ENCODE data around the gene MGAT4B.
"Not testable (repeated sequence)": the region's sequence is repeated elsewhere in the genome, so short reads cannot be mapped to it uniquely, and the experiment has no call there.

Gene MGAT4B

GRCh38 chr5:179789278-179789677 is 17.4 kb downstream of the MGAT4B start:
- not testable (repeated sequence) for H3K9ac ChIP-seq (ENCODE audit: low read length); H3K4me1 ChIP-seq (ENCODE audit: control insufficient read depth, insufficient read depth, low read length); H3K36me3 ChIP-seq (ENCODE audit: control insufficient read depth, insufficient read depth, low read length, severe bottlenecking); H3K4me3 ChIP-seq (ENCODE audit: low read length); H3K9me3 ChIP-seq (ENCODE audit: control insufficient read depth, low read length); DNase-seq (ENCODE audit: low read depth); H3K27me3 ChIP-seq (replicated peaks; ENCODE audit: control insufficient read depth, insufficient read depth, low read length)

DNA sequence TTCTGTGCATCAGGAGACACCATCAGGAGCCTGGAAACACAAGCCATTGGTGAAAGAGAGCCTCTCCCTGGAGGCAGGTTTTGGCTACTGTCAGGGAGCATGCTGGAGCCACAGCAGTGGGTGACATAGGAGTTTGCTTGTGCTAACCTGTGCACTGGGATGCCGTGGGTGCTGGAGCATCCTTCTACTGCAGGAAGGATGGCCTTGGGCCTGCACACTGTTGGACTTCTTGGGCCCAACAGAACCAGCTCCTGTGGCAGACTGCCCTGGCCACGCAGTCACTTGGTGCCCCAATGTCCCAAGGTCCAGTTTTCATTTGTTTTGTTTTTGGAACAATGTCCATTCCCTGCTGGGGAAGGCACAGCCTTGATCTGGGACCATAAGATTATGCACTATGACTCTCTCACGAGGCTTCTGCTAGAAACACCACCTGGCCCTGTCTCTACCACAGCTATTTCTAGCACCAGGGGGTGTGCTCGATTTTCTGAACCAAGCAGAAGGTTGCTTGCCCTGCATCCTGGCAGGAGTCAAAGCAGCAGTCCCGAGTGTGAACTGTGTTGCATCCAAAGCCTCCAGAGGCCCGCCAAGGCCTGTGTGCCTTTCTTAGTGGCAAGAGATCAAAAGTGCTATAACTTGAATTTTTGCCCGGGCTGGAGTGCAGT is 18.3 kb downstream of the MGAT4B start:
- Histone ChIP-seq H3K4me1 (ENCODE audit: control insufficient read depth, insufficient read depth, low read length) (no peaks in the 10 kb centered on the region), H3K27me3 (replicated peaks; ENCODE audit: control insufficient read depth, insufficient read depth, low read length) (no peaks in the 10 kb centered on the region), H3K4me3 (ENCODE audit: low read length) (no peak overlapping the region), H3K36me3 (ENCODE audit: control insufficient read depth, insufficient read depth, low read length, severe bottlenecking) (no peaks in the 10 kb centered on the region), H3K9me3 (ENCODE audit: control insufficient read depth, low read length) (no peaks in the 10 kb centered on the region), H3K9ac (ENCODE audit: low read length) (no peak overlapping the region)
- no peak for DNase-seq (ENCODE audit: low read depth)

- no peaks in the 10 kb centered on the region for H3K4me1 ChIP-seq (ENCODE audit: control insufficient read depth, insufficient read depth, low read length)
- no peak overlapping the region for H3K9ac ChIP-seq (ENCODE audit: low read length)
- no peak overlapping the region for H3K4me3 ChIP-seq (ENCODE audit: low read length)
- no peaks in the 10 kb centered on the region for H3K27me3 ChIP-seq (replicated peaks; ENCODE audit: control insufficient read depth, insufficient read depth, low read length)
- DNase-seq (ENCODE audit: low read depth) = no peak
- H3K36me3 ChIP-seq (ENCODE audit: control insufficient read depth, insufficient read depth, low read length, severe bottlenecking) = no peaks in the 10 kb centered on the region
- H3K9me3 ChIP-seq (ENCODE audit: control insufficient read depth, low read length) = no peaks in the 10 kb centered on the region
Measured at GRCh38 chr5:179786861-179787260, 19.8 kb downstream of the MGAT4B start.

DNA sequence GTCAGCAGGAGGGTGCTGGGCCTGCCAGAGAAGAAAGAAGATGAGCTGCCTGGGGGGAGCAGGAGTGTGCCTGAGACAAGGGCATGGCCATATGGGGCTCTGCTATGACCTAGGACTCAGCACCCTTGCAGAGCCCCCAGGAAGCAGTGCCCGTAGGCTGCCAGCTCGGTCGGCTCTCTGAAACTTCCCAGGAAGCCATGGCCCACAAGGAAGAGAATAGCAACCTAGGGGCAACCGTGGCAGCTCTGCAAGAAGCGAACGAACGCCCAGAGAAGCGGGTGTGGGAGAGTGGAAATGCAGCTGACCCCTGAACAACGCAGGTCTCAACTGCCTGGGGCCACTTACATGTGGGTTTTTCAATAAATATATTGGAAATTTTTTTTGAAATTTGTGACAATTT is 23.5 kb downstream of the MGAT4B start:
- H3K9ac ChIP-seq (ENCODE audit: low read length) = no peak overlapping the region
- H3K9me3 ChIP-seq (ENCODE audit: control insufficient read depth, low read length) = no peaks in the 10 kb centered on the region
- DNase-seq (ENCODE audit: low read depth) = no peak
- H3K4me1 ChIP-seq (ENCODE audit: control insufficient read depth, insufficient read depth, low read length) = no peaks in the 10 kb centered on the region
- peaks cover 8% of the 10 kb centered on the region for H3K36me3 ChIP-seq (ENCODE audit: control insufficient read depth, insufficient read depth, low read length, severe bottlenecking)
- H3K27me3 ChIP-seq (replicated peaks; ENCODE audit: control insufficient read depth, insufficient read depth, low read length) = no peaks in the 10 kb centered on the region
- H3K4me3 ChIP-seq (ENCODE audit: low read length) = no peak overlapping the region

GRCh38 chr5:179781846-179782245 is 24.8 kb downstream of the MGAT4B start:
- H3K36me3 ChIP-seq (ENCODE audit: control insufficient read depth, insufficient read depth, low read length, severe bottlenecking) = peaks cover 20% of the 10 kb centered on the region
- H3K9me3 ChIP-seq (ENCODE audit: control insufficient read depth, low read length) = no peaks in the 10 kb centered on the region
- H3K9ac ChIP-seq (ENCODE audit: low read length) = no peak overlapping the region
- H3K4me1 ChIP-seq (ENCODE audit: control insufficient read depth, insufficient read depth, low read length) = no peaks in the 10 kb centered on the region
- DNase-seq (ENCODE audit: low read depth) = no peak
- H3K27me3 ChIP-seq (replicated peaks; ENCODE audit: control insufficient read depth, insufficient read depth, low read length) = no peaks in the 10 kb centered on the region
- H3K4me3 ChIP-seq (ENCODE audit: low read length) = no peak overlapping the region

DNA sequence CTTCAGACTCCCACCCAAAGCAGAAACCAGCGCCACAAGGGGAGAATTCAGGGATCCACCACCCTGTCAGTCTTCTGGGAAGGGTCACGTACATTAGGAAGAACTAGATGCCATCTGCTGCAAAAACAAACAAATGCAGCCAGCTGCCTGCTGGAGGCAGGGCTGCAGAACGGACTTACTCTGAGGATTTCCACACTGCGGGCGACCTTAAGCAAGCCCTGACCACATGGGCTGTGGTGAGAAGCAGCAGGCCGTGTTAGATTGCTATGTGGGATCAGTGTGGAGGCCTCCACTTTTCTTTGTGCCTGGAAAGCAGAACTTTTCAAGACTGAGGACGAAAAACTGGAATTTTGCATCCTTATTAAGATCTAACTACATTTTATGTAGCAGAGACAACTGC is 26.3 kb downstream of the MGAT4B start:
- no peak overlapping the region for H3K9ac ChIP-seq (ENCODE audit: low read length)
- no peaks in the 10 kb centered on the region for H3K27me3 ChIP-seq (replicated peaks; ENCODE audit: control insufficient read depth, insufficient read depth, low read length)
- no peak overlapping the region for H3K4me3 ChIP-seq (ENCODE audit: low read length)
- H3K36me3 ChIP-seq (ENCODE audit: control insufficient read depth, insufficient read depth, low read length, severe bottlenecking) = peaks cover 35% of the 10 kb centered on the region
- no peak for DNase-seq (ENCODE audit: low read depth)
- H3K4me1 ChIP-seq (ENCODE audit: control insufficient read depth, insufficient read depth, low read length) = no peaks in the 10 kb centered on the region
- no peaks in the 10 kb centered on the region for H3K9me3 ChIP-seq (ENCODE audit: control insufficient read depth, low read length)

GRCh38 chr5:179779826-179780225 is 26.8 kb downstream of the MGAT4B start:
- no peaks in the 10 kb centered on the region for H3K9me3 ChIP-seq (ENCODE audit: control insufficient read depth, low read length)
- no peaks in the 10 kb centered on the region for H3K4me1 ChIP-seq (ENCODE audit: control insufficient read depth, insufficient read depth, low read length)
- H3K9ac ChIP-seq (ENCODE audit: low read length) = no peak overlapping the region
- no peak for DNase-seq (ENCODE audit: low read depth)
- H3K4me3 ChIP-seq (ENCODE audit: low read length) = no peak overlapping the region
- H3K27me3 ChIP-seq (replicated peaks; ENCODE audit: control insufficient read depth, insufficient read depth, low read length) = no peaks in the 10 kb centered on the region
- peaks cover 40% of the 10 kb centered on the region for H3K36me3 ChIP-seq (ENCODE audit: control insufficient read depth, insufficient read depth, low read length, severe bottlenecking)

DNA sequence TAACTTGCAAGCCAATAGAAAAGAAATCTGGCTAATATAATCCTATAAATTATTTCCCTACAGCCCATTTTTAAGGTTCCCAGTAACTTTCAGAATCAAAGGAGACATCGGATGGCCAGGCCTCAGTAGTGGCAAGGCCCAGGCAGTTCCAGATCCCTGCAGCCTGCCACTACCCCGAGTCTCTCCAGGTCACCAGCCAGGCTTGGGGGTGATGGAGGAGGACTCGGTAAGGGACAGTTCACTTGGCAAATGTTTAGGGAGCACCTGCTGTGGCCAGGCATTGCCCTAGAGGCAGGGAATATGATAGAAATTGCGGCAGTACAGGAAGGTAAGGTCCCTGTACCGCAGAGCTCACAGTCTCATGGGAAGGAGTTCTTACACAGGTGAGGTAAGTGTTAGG is 28.1 kb downstream of the MGAT4B start:
- DNase-seq (ENCODE audit: low read depth) = no peak
- Histone ChIP-seq H3K4me3 (ENCODE audit: low read length) (no peak overlapping the region), H3K27me3 (replicated peaks; ENCODE audit: control insufficient read depth, insufficient read depth, low read length) (no peaks in the 10 kb centered on the region), H3K9me3 (ENCODE audit: control insufficient read depth, low read length) (no peaks in the 10 kb centered on the region), H3K36me3 (ENCODE audit: control insufficient read depth, insufficient read depth, low read length, severe bottlenecking) (peaks cover 52% of the 10 kb centered on the region), H3K4me1 (ENCODE audit: control insufficient read depth, insufficient read depth, low read length) (no peaks in the 10 kb centered on the region), H3K9ac (ENCODE audit: low read length) (no peak overlapping the region)

- Histone ChIP-seq H3K4me3 (ENCODE audit: low read length) (no peak overlapping the region), H3K9ac (ENCODE audit: low read length) (no peak overlapping the region), H3K9me3 (ENCODE audit: control insufficient read depth, low read length) (no peaks in the 10 kb centered on the region), H3K27me3 (replicated peaks; ENCODE audit: control insufficient read depth, insufficient read depth, low read length) (no peaks in the 10 kb centered on the region), H3K4me1 (ENCODE audit: control insufficient read depth, insufficient read depth, low read length) (no peaks in the 10 kb centered on the region), H3K36me3 (ENCODE audit: control insufficient read depth, insufficient read depth, low read length, severe bottlenecking) (peaks cover 59% of the 10 kb centered on the region)
- DNase-seq (ENCODE audit: low read depth) = no peak
Measured at GRCh38 chr5:179777909-179778308, 28.8 kb downstream of the MGAT4B start.

- no peak overlapping the region for H3K9ac ChIP-seq (ENCODE audit: low read length)
- peaks cover 63% of the 10 kb centered on the region for H3K36me3 ChIP-seq (ENCODE audit: control insufficient read depth, insufficient read depth, low read length, severe bottlenecking)
- no peaks in the 10 kb centered on the region for H3K4me1 ChIP-seq (ENCODE audit: control insufficient read depth, insufficient read depth, low read length)
- no peaks in the 10 kb centered on the region for H3K27me3 ChIP-seq (replicated peaks; ENCODE audit: control insufficient read depth, insufficient read depth, low read length)
- no peaks in the 10 kb centered on the region for H3K9me3 ChIP-seq (ENCODE audit: control insufficient read depth, low read length)
- no peak overlapping the region for H3K4me3 ChIP-seq (ENCODE audit: low read length)
- no peak for DNase-seq (ENCODE audit: low read depth)
Measured at GRCh38 chr5:179777456-179777855, 29.2 kb downstream of the MGAT4B start.

GRCh38 chr5:179776411-179776938 is 30.2 kb downstream of the MGAT4B start:
- DNase-seq (ENCODE audit: low read depth) = no peak
- no peak overlapping the region for H3K9ac ChIP-seq (ENCODE audit: low read length)
- H3K4me3 ChIP-seq (ENCODE audit: low read length) = no peak overlapping the region
- no peaks in the 10 kb centered on the region for H3K4me1 ChIP-seq (ENCODE audit: control insufficient read depth, insufficient read depth, low read length)
- no peaks in the 10 kb centered on the region for H3K27me3 ChIP-seq (replicated peaks; ENCODE audit: control insufficient read depth, insufficient read depth, low read length)
- no peaks in the 10 kb centered on the region for H3K9me3 ChIP-seq (ENCODE audit: control insufficient read depth, low read length)
- peaks cover 72% of the 10 kb centered on the region for H3K36me3 ChIP-seq (ENCODE audit: control insufficient read depth, insufficient read depth, low read length, severe bottlenecking)

DNA sequence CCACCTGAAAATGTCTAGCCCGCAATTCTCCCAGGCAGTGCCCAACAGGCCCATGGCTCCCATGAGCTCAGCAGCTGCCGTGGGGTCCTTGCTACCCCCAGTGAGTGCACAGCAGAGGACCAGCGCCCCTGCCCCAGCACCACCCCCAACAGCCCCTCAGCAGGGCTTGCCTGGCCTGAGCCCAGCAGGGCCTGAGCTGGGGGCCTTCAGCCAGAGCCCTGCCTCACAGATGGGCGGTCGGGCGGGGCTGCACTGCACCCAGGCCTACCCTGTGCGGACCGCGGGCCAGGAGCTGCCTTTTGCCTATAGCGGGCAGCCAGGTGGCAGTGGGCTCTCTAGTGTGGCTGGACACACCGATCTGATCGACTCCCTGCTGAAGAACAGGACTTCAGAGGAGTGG is 32.2 kb downstream of the MGAT4B start:
- no peaks in the 10 kb centered on the region for H3K9me3 ChIP-seq (ENCODE audit: control insufficient read depth, low read length)
- no peaks in the 10 kb centered on the region for H3K4me1 ChIP-seq (ENCODE audit: control insufficient read depth, insufficient read depth, low read length)
- no peak for DNase-seq (ENCODE audit: low read depth)
- H3K27me3 ChIP-seq (replicated peaks; ENCODE audit: control insufficient read depth, insufficient read depth, low read length) = no peaks in the 10 kb centered on the region
- H3K9ac ChIP-seq (ENCODE audit: low read length) = no peak overlapping the region
- H3K36me3 ChIP-seq (ENCODE audit: control insufficient read depth, insufficient read depth, low read length, severe bottlenecking) = peaks cover 88% of the 10 kb centered on the region
- H3K4me3 ChIP-seq (ENCODE audit: low read length) = no peak overlapping the region
